HCT116 (cell line): Measurements from ENCODE around the gene EEA1. TPM values are rescaled to one million over a fixed set of nuclear protein-coding genes. Genes with fewer than 3 reads are reported as not detected.

Source experiments
- ATAC-seq: fragments of 200-7000 bp; cut with Tn5 transposase; 2 replicates; pipeline ENCODE4 v1.9.1; 2020; ENCODE audit warnings: mild to moderate bottlenecking, moderate library complexity
- BruUV-seq: library from RNA; stranded (reverse); fragments of 400-500 nt; replicated peaks from 2 replicates; lab custom pipeline; 2021; lab: Mats Ljungman, UMichigan
- CTCF ChIA-PET: fragments of 300-600 bp; sonication (Branson Sonifier 250); formaldehyde crosslinking; loops from one replicate; lab custom pipeline; 2021; ENCODE audit warnings: antibody characterized with exemption; lab: Charles Lee
- POLR2A ChIA-PET: fragments of 300-600, 350-600 bp; sonication (Branson Sonifier 250); formaldehyde crosslinking; loops from one replicate; lab custom pipeline; 2021; ENCODE audit warnings: antibody characterized with exemption; lab: Charles Lee
- RAD21 ChIA-PET, 2 experiments: fragments of 300-600 bp; sonication (Branson Sonifier 250); formaldehyde crosslinking; loops; one replicate each; lab custom pipeline; 2023; ENCODE audit warnings: low total read pairs in 2 of 2; ENCODE audit not compliant: uncharacterized antibody in 2 of 2, unreplicated experiment in 2 of 2, low non-redundant PET in 1 of 2; lab: Charles Lee
- DNase-seq: peaks from one replicate; pipeline ENCODE4 v3.0.0-alpha.2; 2010; ENCODE audit warnings: low read depth, low spot score
- H2AFZ ChIP-seq: fragments of 200-600 bp; shearing (Covaris generic), sonication (generic); 2 replicates; pipeline ENCODE4 v1.6.1; 2017; ENCODE audit warnings: low read depth, mixed run types, mixed read lengths, antibody characterized with exemption, low read length; ENCODE audit not compliant: poor library complexity, severe bottlenecking
- H3K27ac ChIP-seq: 2 replicates; pipeline ENCODE4 v1.5.1; 2012; ENCODE audit warnings: low read depth, low read length
- H3K27me3 ChIP-seq: fragments of 200-600 bp; sonication (generic); 2 replicates; pipeline ENCODE4 v1.6.1; 2016; ENCODE audit warnings: mixed run types, low read length, mixed read lengths; ENCODE audit not compliant: insufficient read depth
- H3K36me3 ChIP-seq, 2 experiments: fragments of 200-500 bp in 1 of 2; fragments of 200-600 bp in 1 of 2; sonication (Bioruptor generic) in 1 of 2; sonication (generic) in 1 of 2; 2 replicates each; pipeline versions ENCODE4 v1.5.1 to v1.6.1; 2014 to 2016; ENCODE audit warnings: low read length in 2 of 2, inconsistent platforms in 1 of 2, mixed read lengths in 1 of 2, mixed run types in 1 of 2; ENCODE audit not compliant: insufficient read depth in 2 of 2, control insufficient read depth in 1 of 2
- H3K4me1 ChIP-seq, 2 experiments: fragments of 200-600 bp in 1 of 2; sonication (generic) in 1 of 2; 2 replicates each; pipeline versions ENCODE4 v1.5.1 to v1.6.1; 2012 to 2017; ENCODE audit warnings: low read length in 2 of 2, inconsistent platforms in 1 of 2, mild to moderate bottlenecking in 1 of 2, mixed read lengths in 1 of 2, mixed run types in 1 of 2, moderate library complexity in 1 of 2; ENCODE audit not compliant: insufficient read depth in 2 of 2, control insufficient read depth in 1 of 2
- H3K4me2 ChIP-seq: fragments of 200-600 bp; sonication (generic); 2 replicates; pipeline ENCODE4 v1.6.1; 2017; ENCODE audit warnings: mixed run types, low read length, mixed read lengths
- H3K4me3 ChIP-seq, 2 experiments: fragments of 200-600 bp in 1 of 2; sonication (generic) in 1 of 2; replicated peaks in 1 of 2; 2 replicates each; pipeline ENCODE4 v1.5.1; 2011 to 2016; ENCODE audit warnings: low read length in 2 of 2, control low read depth in 1 of 2, low read depth in 1 of 2, mild to moderate bottlenecking in 1 of 2, mixed read lengths in 1 of 2, mixed run types in 1 of 2
- H3K79me2 ChIP-seq: fragments of 200-600 bp; sonication (generic); 2 replicates; pipeline ENCODE4 v1.6.1; 2017; ENCODE audit warnings: mild to moderate bottlenecking, mixed run types, low read length, moderate library complexity, mixed read lengths; ENCODE audit not compliant: insufficient read depth
- H3K9ac ChIP-seq: fragments of 200-600 bp; sonication (generic); 2 replicates; pipeline ENCODE4 v1.6.1; 2016; ENCODE audit warnings: low read length, mixed read lengths
- H3K9me2 ChIP-seq: fragments of 200-600 bp; sonication (generic), shearing (Covaris generic); 2 replicates; pipeline ENCODE4 v1.6.1; 2017; ENCODE audit warnings: mixed run types, mild to moderate bottlenecking, moderate library complexity; ENCODE audit not compliant: insufficient read depth
- H3K9me3 ChIP-seq, 2 experiments: fragments of 200-500 bp in 1 of 2; fragments of 200-600 bp in 1 of 2; sonication (Bioruptor generic) in 1 of 2; sonication (generic) in 1 of 2; 2 replicates each; pipeline ENCODE4 v1.6.1; 2014 to 2017; ENCODE audit warnings: low read length in 2 of 2, mixed read lengths in 2 of 2, inconsistent platforms in 1 of 2, low read depth in 1 of 2, mild to moderate bottlenecking in 1 of 2, mixed run types in 1 of 2, moderate library complexity in 1 of 2; ENCODE audit not compliant: control insufficient read depth in 1 of 2, insufficient read depth in 1 of 2
- H4K20me1 ChIP-seq: fragments of 200-600 bp; sonication (generic), shearing (Covaris generic); 2 replicates; pipeline ENCODE4 v1.6.1; 2017; ENCODE audit warnings: mixed run types, mild to moderate bottlenecking, moderate library complexity; ENCODE audit not compliant: insufficient read depth
- EGR1 ChIP-seq: IDR thresholded peaks from 2 replicates; pipeline ENCODE4 v1.6.1; 2012; ENCODE audit warnings: low read depth
- ELF1 ChIP-seq: IDR thresholded peaks from 2 replicates; pipeline ENCODE4 v1.6.1; 2012; ENCODE audit warnings: low read depth, borderline replicate concordance
- EZH2 ChIP-seq: fragments of 200-600 bp; sonication (generic); IDR thresholded peaks from 2 replicates; pipeline ENCODE4 v1.6.1; 2017; ENCODE audit warnings: antibody characterized with exemption, mixed run types
- FOSL1 ChIP-seq: IDR thresholded peaks from 2 replicates; pipeline ENCODE4 v1.6.1; 2012; ENCODE audit warnings: low read depth
- JUND ChIP-seq: IDR thresholded peaks from 2 replicates; pipeline ENCODE4 v1.6.1; 2012
- POLR2A ChIP-seq: IDR thresholded peaks from 2 replicates; pipeline ENCODE4 v1.7.0; 2011; ENCODE audit warnings: borderline replicate concordance; ENCODE audit not compliant: insufficient read depth, insufficient read length; ENCODE audit errors: extremely low read depth
- POLR2AphosphoS5 ChIP-seq: IDR thresholded peaks from 2 replicates; pipeline ENCODE4 v1.6.1; 2011; ENCODE audit warnings: mild to moderate bottlenecking, low read depth, low read length, moderate library complexity
- RAD21 ChIP-seq: IDR thresholded peaks from 2 replicates; pipeline ENCODE4 v1.6.1; 2012; ENCODE audit warnings: low read depth, mild to moderate bottlenecking
- SIN3A ChIP-seq: IDR thresholded peaks from 2 replicates; pipeline ENCODE4 v1.6.1; 2012; ENCODE audit warnings: low read depth
- SP1 ChIP-seq: IDR thresholded peaks from 2 replicates; pipeline ENCODE4 v1.6.1; 2012; ENCODE audit warnings: low read depth
- ZBTB33 ChIP-seq: IDR thresholded peaks from 2 replicates; pipeline ENCODE4 v1.6.1; 2011; ENCODE audit warnings: mild to moderate bottlenecking, low read length, moderate library complexity; ENCODE audit not compliant: insufficient replicate concordance; ENCODE audit errors: extremely low read depth
- ZFX ChIP-seq: fragments of 450-650 bp; IDR thresholded peaks from 2 replicates; pipeline ENCODE4 v1.6.1; 2017
- intact Hi-C: fragments of 100-400 bp; cut with micrococcal nuclease; formaldehyde crosslinking; loops from 2 replicates; pipeline ENCODE4 v1.10.0; 2022
- total RNA-seq: library from RNA; stranded (reverse); gene quantifications from one replicate; pipeline ENCODE4 v1.2.1, GENCODE V29; 2021; ENCODE audit not compliant: unreplicated experiment
- TF ChIP-seq, protein P1 (sequence below): IDR thresholded peaks from 2 replicates; pipeline ENCODE4 v1.6.1; 2012; ENCODE audit warnings: low read depth
- TF ChIP-seq, protein P2 (sequence below), 3 experiments: fragments of 200-600 bp in 1 of 3; sonication (generic) in 1 of 3; IDR thresholded peaks in 2 of 3; conservative IDR thresholded peaks in 1 of 3; 2 replicates each; pipeline ENCODE4 v1.5.1; 2012 to 2017; ENCODE audit warnings: low read depth in 2 of 3, low read length in 2 of 3, antibody characterized with exemption in 1 of 3, borderline replicate concordance in 1 of 3, control low read depth in 1 of 3, mild to moderate bottlenecking in 1 of 3, mixed read lengths in 1 of 3, mixed run types in 1 of 3, moderate library complexity in 1 of 3; ENCODE audit not compliant: insufficient read depth in 1 of 3

The EEA1 gene
- total RNA-seq, 1 experiment from 2014 or later: 13.8 TPM

GRCh38 chr12:92802906-92803305 is 126.2 kb downstream of the EEA1 start:
- no peaks in the 10 kb centered on the region for H4K20me1 ChIP-seq
- H3K9ac ChIP-seq: no peak overlapping the region
- POLR2A ChIA-PET: no interaction called here
- H3K27me3 ChIP-seq: no peaks in the 10 kb centered on the region
- no peaks in the 10 kb centered on the region for H3K36me3 ChIP-seq
- H3K79me2 ChIP-seq: no peaks in the 10 kb centered on the region
- ATAC-seq: no peak
- RAD21 ChIA-PET: no interaction called here
- no peak for DNase-seq
- no peaks in the 10 kb centered on the region for H3K9me3 ChIP-seq
- no peak overlapping the region for H2AFZ ChIP-seq
- CTCF ChIA-PET: interaction anchor here (0.6 kb wide), 1 partner anchor 17 kb away, joined by 3 read pairs; no protein-coding TSS in a partner anchor
- no TSS peak for BruUV-seq
- H3K4me1 ChIP-seq: no peaks in the 10 kb centered on the region
- intact Hi-C loops: no loop called here
- H3K27ac ChIP-seq: no peak overlapping the region
- H3K4me2 ChIP-seq: no peak overlapping the region
- no peaks in the 10 kb centered on the region for H3K9me2 ChIP-seq
- no peak overlapping the region for H3K4me3 ChIP-seq
- TF ChIP-seq SP1 (no peak), JUND (no peak), ZBTB33 (no peak), POLR2AphosphoS5 (no peak), RAD21 (no peak), EZH2 (no peak), FOSL1 (no peak), ZFX (no peak)

DNA sequence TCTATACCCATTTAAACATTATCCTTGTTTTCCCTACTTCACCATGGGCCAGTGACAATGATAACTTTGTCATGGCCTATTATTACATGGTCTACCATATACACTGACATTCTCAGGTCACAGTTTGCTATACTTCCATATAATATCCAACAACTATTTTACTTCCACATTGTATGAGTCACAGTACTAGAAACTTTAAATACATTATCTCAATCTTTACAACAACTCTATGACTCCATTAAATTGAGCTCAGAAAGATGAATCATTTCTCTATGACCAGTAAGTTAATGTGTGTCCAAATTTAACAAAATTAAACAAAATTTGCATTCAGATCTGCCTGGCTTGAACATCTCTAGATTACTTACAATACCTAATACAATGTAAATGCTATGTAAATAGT is 132.4 kb downstream of the EEA1 start:
- ChIA-PET RAD21 (no interaction called here), CTCF (interaction anchor here (1.9 kb wide), 1 partner anchor 31 kb away, joined by 5 read pairs; no protein-coding TSS in a partner anchor), POLR2A (no interaction called here)
- Histone ChIP-seq H3K9ac (no peak overlapping the region), H3K9me2 (no peaks in the 10 kb centered on the region), H3K27ac (no peak overlapping the region), H2AFZ (no peak overlapping the region), H3K4me1 (no peaks in the 10 kb centered on the region), H3K79me2 (no peaks in the 10 kb centered on the region), H3K36me3 (no peaks in the 10 kb centered on the region), H4K20me1 (no peaks in the 10 kb centered on the region), H3K4me3 (no peak overlapping the region), H3K27me3 (no peaks in the 10 kb centered on the region), H3K9me3 (no peaks in the 10 kb centered on the region), H3K4me2 (no peak overlapping the region)
- ATAC-seq: no peak
- intact Hi-C loops: no loop called here
- BruUV-seq: no TSS peak
- DNase-seq: no peak
- TF ChIP-seq POLR2AphosphoS5 (no peak), ELF1 (no peak), RAD21 (no peak), FOSL1 (no peak), EGR1 (no peak), SP1 (no peak), SIN3A (no peak), POLR2A (no peak)
- TF ChIP-seq, protein P1, sequence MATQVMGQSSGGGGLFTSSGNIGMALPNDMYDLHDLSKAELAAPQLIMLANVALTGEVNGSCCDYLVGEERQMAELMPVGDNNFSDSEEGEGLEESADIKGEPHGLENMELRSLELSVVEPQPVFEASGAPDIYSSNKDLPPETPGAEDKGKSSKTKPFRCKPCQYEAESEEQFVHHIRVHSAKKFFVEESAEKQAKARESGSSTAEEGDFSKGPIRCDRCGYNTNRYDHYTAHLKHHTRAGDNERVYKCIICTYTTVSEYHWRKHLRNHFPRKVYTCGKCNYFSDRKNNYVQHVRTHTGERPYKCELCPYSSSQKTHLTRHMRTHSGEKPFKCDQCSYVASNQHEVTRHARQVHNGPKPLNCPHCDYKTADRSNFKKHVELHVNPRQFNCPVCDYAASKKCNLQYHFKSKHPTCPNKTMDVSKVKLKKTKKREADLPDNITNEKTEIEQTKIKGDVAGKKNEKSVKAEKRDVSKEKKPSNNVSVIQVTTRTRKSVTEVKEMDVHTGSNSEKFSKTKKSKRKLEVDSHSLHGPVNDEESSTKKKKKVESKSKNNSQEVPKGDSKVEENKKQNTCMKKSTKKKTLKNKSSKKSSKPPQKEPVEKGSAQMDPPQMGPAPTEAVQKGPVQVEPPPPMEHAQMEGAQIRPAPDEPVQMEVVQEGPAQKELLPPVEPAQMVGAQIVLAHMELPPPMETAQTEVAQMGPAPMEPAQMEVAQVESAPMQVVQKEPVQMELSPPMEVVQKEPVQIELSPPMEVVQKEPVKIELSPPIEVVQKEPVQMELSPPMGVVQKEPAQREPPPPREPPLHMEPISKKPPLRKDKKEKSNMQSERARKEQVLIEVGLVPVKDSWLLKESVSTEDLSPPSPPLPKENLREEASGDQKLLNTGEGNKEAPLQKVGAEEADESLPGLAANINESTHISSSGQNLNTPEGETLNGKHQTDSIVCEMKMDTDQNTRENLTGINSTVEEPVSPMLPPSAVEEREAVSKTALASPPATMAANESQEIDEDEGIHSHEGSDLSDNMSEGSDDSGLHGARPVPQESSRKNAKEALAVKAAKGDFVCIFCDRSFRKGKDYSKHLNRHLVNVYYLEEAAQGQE: no peak
- TF ChIP-seq, protein P2, sequence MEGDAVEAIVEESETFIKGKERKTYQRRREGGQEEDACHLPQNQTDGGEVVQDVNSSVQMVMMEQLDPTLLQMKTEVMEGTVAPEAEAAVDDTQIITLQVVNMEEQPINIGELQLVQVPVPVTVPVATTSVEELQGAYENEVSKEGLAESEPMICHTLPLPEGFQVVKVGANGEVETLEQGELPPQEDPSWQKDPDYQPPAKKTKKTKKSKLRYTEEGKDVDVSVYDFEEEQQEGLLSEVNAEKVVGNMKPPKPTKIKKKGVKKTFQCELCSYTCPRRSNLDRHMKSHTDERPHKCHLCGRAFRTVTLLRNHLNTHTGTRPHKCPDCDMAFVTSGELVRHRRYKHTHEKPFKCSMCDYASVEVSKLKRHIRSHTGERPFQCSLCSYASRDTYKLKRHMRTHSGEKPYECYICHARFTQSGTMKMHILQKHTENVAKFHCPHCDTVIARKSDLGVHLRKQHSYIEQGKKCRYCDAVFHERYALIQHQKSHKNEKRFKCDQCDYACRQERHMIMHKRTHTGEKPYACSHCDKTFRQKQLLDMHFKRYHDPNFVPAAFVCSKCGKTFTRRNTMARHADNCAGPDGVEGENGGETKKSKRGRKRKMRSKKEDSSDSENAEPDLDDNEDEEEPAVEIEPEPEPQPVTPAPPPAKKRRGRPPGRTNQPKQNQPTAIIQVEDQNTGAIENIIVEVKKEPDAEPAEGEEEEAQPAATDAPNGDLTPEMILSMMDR (IDR thresholded peaks at IDR 0.05 in 2 of 3, conservative IDR thresholded peaks at IDR 0.05 in 1 of 3; ENCODE audit: borderline replicate concordance in 1 of 3, insufficient read depth in 1 of 3, low read depth in 2 of 3, low read length in 2 of 3): no peak
